Left lung (tissue), 10 donors: Measurements from ENCODE around the gene DOCK8. TPM values are rescaled to one million over a fixed set of nuclear protein-coding genes. Genes with fewer than 3 reads are reported as not detected.
"Not testable (repeated sequence)": the region's sequence is repeated elsewhere in the genome, so short reads cannot be mapped to it uniquely, and the experiment has no call there.

ENCODE experiments used
- ATAC-seq: fragments of 200-7000 bp; cut with Tn5 transposase; one replicate; pipeline ENCODE4 v1.9.1; 2020; ENCODE audit warnings: moderate library complexity
- DNase-seq, 4 donors: peaks; one replicate each; pipeline ENCODE4 v3.0.0-alpha.2; 2013 to 2020
- H3K27ac ChIP-seq, 2 donors: fragments of 200-600 bp; sonication (generic) in 1 of 2; one replicate each; pipeline versions ENCODE4 v1.5.0 to v1.8.0; 2020 to 2021
- H3K27me3 ChIP-seq, 2 donors: fragments of 200-600 bp; sonication (generic) in 1 of 2; one replicate each; pipeline versions ENCODE4 v1.5.0 to v1.8.0; 2020 to 2021
- H3K36me3 ChIP-seq, 2 donors: fragments of 200-600 bp; sonication (generic) in 1 of 2; one replicate each; pipeline versions ENCODE4 v1.5.0 to v1.8.0; 2020 to 2021
- H3K4me1 ChIP-seq, 2 donors: fragments of 200-600 bp; one replicate each; pipeline ENCODE4 v1.8.0; 2021
- H3K4me3 ChIP-seq, 2 donors: fragments of 200-600 bp; sonication (generic) in 1 of 2; one replicate each; pipeline versions ENCODE4 v1.5.0 to v1.8.0; 2020 to 2021; ENCODE audit warnings: mild to moderate bottlenecking in 1 of 2
- H3K9me3 ChIP-seq, 2 donors: fragments of 200-600 bp; sonication (generic) in 1 of 2; one replicate each; pipeline versions ENCODE4 v1.5.0 to v1.8.0; 2020 to 2021
- intact Hi-C, 2 donors: fragments of 100-400 bp; cut with DNase I; formaldehyde crosslinking; loops; one replicate each; pipeline versions ENCODE4 v1.11.2 to v1.14.2; 2022
- polyA plus RNA-seq, 6 donors: library from polyadenylated mRNA; unstranded; fragments of 120-200 nt; gene quantifications; one replicate each; pipeline ENCODE4 v1.2.1, GENCODE V29; 2013; ENCODE audit not compliant: insufficient read length in 6 of 6
- total RNA-seq, 2 donors: library from RNA; stranded (reverse); fragmentation: NEBNext Ultra II Directional; extraction: Animal tissue kit (Norgen Biotek cat#: 25700); gene quantifications; one replicate each; pipeline ENCODE4 v1.2.1, GENCODE V29; 2021
- TF ChIP-seq, protein P1 (sequence below), 2 donors: fragments of 200-600 bp; sonication (generic) in 1 of 2; IDR thresholded peaks; one replicate each; pipeline versions ENCODE4 v1.5.0 to v1.8.0; 2021; ENCODE audit warnings: antibody characterized with exemption in 2 of 2
- donor health status: DM: no; HTN: yes; CAD: no.
- donor health status: DM: no; HTN: no; CAD: no.

The DOCK8 gene
- total and polyA plus RNA-seq, 8 donors: 5.9 to 95.9 (median 8.5) TPM

DNA sequence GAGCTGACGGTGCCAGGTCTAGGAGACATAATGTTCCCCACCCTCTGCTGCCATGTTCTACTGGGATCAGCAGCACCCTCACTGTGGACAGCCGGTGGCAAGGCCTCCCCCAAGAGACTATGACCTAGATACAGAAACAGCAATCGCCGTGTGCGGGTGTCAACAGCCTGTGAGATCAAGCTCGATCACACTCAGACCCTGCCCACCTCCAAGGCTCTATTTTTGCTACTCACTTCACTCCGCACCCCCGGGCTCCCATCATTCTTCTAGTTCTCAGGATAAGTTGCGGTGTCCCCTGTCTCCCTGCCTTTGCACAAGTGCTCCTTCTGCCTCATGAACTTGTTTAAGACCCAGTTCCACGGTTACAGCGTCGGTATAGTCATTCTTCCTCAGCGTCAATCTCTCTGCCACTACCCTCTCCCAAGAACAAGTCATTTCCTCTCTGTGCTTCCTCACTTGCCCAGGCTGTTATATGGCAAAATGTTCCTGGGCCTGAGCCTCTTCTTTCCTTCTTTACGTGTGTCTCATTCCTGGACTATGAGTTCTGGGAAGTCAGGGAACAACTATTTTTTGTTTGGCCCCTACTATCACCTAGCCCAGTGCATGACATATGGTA lies 5.4 kb upstream of the DOCK8 start:
- H3K4me3 ChIP-seq: no peak overlapping the region
- peaks cover 0 to 4% of the 10 kb centered on the region in 2 donors for H3K27me3 ChIP-seq
- DNase-seq (no peak), ATAC-seq (peak; percentile 37)
- H3K27ac ChIP-seq: peak overlapping the region in 1 of 2 donors; percentile 63
- H3K36me3 ChIP-seq: no peaks in the 10 kb centered on the region
- no peaks in the 10 kb centered on the region for H3K9me3 ChIP-seq
- peaks cover 0 to 52% of the 10 kb centered on the region in 2 donors for H3K4me1 ChIP-seq
- TF ChIP-seq, protein P1, sequence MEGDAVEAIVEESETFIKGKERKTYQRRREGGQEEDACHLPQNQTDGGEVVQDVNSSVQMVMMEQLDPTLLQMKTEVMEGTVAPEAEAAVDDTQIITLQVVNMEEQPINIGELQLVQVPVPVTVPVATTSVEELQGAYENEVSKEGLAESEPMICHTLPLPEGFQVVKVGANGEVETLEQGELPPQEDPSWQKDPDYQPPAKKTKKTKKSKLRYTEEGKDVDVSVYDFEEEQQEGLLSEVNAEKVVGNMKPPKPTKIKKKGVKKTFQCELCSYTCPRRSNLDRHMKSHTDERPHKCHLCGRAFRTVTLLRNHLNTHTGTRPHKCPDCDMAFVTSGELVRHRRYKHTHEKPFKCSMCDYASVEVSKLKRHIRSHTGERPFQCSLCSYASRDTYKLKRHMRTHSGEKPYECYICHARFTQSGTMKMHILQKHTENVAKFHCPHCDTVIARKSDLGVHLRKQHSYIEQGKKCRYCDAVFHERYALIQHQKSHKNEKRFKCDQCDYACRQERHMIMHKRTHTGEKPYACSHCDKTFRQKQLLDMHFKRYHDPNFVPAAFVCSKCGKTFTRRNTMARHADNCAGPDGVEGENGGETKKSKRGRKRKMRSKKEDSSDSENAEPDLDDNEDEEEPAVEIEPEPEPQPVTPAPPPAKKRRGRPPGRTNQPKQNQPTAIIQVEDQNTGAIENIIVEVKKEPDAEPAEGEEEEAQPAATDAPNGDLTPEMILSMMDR (IDR thresholded peaks at IDR 0.05): no peak
- intact Hi-C loops: no loop called here

DNA sequence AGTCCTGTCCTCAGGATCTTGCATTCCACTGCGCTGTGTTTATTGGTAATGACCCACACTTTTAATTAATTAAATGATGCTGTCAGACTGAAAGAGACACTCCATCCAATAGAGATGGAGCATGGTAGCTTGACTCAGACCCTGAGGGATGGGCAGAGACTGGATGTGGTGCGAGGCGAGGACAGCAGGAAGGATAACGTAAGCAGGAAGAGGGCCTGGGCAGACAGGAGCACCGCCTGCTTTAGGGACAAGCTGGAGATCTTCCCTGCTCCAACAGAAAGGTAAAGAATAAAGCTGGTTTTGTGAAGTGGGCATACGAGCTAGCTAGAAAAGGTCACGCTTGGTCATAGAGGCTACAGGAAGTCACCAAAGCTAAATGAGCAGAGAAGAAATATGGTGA lies 3.6 kb upstream of the DOCK8 start:
- intact Hi-C loops: no loop called here
- Histone ChIP-seq H3K27ac (peak overlapping the region; percentile 36 to 73), H3K4me1 (peaks cover 0 to 58% of the 10 kb centered on the region in 2 donors), H3K9me3 (no peaks in the 10 kb centered on the region), H3K36me3 (no peaks in the 10 kb centered on the region), H3K4me3 (no peak overlapping the region), H3K27me3 (peaks cover 0 to 21% of the 10 kb centered on the region in 2 donors)
- ATAC-seq: no peak
- no peak for DNase-seq
- TF ChIP-seq, protein P1 (IDR thresholded peaks at IDR 0.05): no peak

DNA sequence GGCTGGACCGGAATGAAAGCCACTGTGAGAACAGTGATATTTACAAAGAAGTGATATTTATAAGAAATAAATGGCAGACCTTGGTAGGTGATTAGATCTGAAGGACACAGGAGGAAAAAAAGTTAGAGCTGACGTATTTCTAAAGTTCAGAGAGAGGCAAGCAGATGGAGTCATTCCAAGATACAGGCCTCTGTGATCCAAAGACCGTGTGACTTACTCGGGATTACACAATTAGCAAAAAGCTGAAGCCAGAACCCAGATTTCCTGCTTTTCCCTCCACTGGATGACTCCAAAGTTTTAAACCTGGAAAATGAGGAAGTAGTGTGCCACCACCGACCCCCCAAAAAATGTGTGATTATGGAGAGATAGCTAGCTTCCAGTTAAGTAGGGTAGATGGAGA lies 3.1 kb upstream of the DOCK8 start:
- Histone ChIP-seq H3K27ac (peak overlapping the region; percentile 36 to 73), H3K4me1 (peaks cover 0 to 62% of the 10 kb centered on the region in 2 donors), H3K9me3 (no peaks in the 10 kb centered on the region), H3K4me3 (no peak overlapping the region), H3K36me3 (no peaks in the 10 kb centered on the region), H3K27me3 (peaks cover 0 to 23% of the 10 kb centered on the region in 2 donors)
- ATAC-seq (peak; percentile 2), DNase-seq (peak in 1 of 4 donors; percentile 31)
- intact Hi-C loops: no loop called here
- TF ChIP-seq, protein P1 (IDR thresholded peaks at IDR 0.05): no peak

DNA sequence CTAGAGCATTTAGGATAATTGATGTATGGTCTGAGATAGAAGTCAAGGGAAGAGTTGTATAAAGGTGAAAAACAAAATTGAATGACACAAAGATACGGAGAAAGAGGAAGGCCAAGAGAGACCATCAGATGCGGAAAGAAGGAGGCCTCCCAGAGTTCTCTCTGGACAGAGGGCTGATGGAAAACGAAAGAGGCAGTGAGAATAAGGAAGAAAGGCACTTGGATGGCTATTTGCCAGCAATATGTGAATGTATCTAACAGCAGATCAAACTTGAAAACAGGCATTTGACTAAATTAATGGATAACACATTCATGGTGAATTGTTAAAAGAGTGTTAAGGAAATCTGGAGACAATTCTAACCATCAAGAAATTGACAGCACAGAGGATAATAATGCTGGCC lies 2.4 kb upstream of the DOCK8 start:
- peak overlapping the region; percentile 36 to 73 for H3K27ac ChIP-seq

DNA sequence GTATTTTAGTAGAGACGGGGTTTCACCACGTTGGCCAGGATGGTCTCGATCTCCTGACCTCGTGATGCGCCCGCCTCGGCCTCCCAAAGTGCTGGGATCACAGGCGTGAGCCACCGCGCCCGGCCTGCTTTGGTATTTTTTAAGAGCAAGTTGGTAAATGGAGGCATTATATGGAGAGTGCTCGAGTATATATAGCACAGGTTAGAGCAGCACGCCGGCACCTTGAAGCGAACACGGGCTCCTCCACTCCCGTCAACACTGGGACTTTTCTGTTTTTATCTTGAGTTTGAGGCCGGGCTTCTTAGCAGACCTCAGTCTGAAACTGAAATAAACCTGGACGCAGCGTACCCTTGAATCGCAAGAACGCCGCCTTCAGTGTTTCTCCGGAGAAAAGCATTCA lies 764 bp upstream of the DOCK8 start:
- H3K36me3 ChIP-seq, ATAC-seq, H3K9me3 ChIP-seq, intact Hi-C loops: not testable (repeated sequence)
- H3K4me1 ChIP-seq: peaks cover 0 to 82% of the 10 kb centered on the region in 2 donors
- H3K27me3 ChIP-seq: peaks cover 0 to 23% of the 10 kb centered on the region in 2 donors
- peak overlapping the region; percentile 83 to 99 for H3K27ac ChIP-seq
- peak overlapping the region; percentile 46 to 60 for H3K4me3 ChIP-seq
- DNase-seq: peak in 1 of 4 donors; percentile 59

More for the DNA sequence above, 2.4 kb upstream of the DOCK8 start:
- DNase-seq (no peak), ATAC-seq (no peak)
- Histone ChIP-seq H3K9me3 (no peaks in the 10 kb centered on the region), H3K27me3 (peaks cover 0 to 23% of the 10 kb centered on the region in 2 donors), H3K4me3 (no peak overlapping the region), H3K36me3 (no peaks in the 10 kb centered on the region), H3K4me1 (peaks cover 0 to 69% of the 10 kb centered on the region in 2 donors)
- intact Hi-C loops: no loop called here
- TF ChIP-seq, protein P1 (IDR thresholded peaks at IDR 0.05): no peak

DNA sequence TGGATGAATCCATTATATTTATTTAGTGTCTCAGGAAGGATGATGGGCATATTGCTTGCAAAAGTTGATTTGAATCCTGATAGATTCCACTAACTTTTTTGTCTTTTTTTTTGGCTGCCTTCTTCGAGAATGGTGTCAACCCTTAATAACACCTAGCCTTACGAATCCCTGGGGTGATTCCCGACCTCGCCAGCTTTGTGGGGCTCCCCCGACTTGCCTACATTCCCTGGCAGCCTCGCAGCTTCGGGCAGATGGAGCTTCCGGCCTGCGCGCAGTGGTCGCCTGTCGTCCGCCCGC lies 366 bp upstream of the DOCK8 start:
- peak overlapping the region; percentile 83 to 99 for H3K27ac ChIP-seq
- H3K4me1 ChIP-seq: peaks cover 0 to 82% of the 10 kb centered on the region in 2 donors
- TF ChIP-seq, protein P1 (IDR thresholded peaks at IDR 0.05): no peak

More for the DNA sequence above, 366 bp upstream of the DOCK8 start:
- DNase-seq: no peak
- no peak for ATAC-seq
- Histone ChIP-seq H3K36me3 (no peaks in the 10 kb centered on the region), H3K4me3 (peak overlapping the region; percentile 46 to 60), H3K27me3 (peaks cover 0 to 23% of the 10 kb centered on the region in 2 donors), H3K9me3 (no peaks in the 10 kb centered on the region)
- intact Hi-C loops: no loop called here
